VCaP (cell line): ENCODE data around the gene CRCP.

Source experiments
- H3K27ac ChIP-seq: fragments of 450-650 bp; 2 replicates; pipeline ENCODE4 v1.5.1; 2017
- TF ChIP-seq, protein P1 (sequence below): fragments of 450-650 bp; conservative IDR thresholded peaks from 2 replicates; pipeline ENCODE4 v1.5.1; 2017; ENCODE audit warnings: mild to moderate bottlenecking, moderate library complexity

Gene CRCP

DNA sequence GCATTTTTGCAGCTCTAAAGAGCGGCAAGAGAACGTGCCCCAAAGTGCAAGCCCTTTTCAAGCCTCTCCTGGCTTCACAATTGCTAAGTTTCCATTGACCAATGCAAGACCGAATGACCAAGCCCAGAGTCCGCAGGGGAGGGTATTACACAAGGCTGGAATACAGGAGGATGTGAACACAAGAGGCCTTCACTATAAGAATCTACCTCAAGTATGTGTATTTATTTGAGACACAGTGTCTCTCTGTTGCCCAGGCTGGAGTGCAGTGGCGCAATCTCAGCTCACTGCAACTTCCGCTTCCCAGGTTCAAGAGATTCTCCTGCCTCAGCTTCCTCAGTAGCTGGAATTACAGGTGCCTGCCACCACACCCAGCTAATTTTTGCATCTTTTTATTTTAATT, 68.3 kb downstream of the CRCP start:
- H3K27ac ChIP-seq: no peak overlapping the region
- TF ChIP-seq, protein P1, sequence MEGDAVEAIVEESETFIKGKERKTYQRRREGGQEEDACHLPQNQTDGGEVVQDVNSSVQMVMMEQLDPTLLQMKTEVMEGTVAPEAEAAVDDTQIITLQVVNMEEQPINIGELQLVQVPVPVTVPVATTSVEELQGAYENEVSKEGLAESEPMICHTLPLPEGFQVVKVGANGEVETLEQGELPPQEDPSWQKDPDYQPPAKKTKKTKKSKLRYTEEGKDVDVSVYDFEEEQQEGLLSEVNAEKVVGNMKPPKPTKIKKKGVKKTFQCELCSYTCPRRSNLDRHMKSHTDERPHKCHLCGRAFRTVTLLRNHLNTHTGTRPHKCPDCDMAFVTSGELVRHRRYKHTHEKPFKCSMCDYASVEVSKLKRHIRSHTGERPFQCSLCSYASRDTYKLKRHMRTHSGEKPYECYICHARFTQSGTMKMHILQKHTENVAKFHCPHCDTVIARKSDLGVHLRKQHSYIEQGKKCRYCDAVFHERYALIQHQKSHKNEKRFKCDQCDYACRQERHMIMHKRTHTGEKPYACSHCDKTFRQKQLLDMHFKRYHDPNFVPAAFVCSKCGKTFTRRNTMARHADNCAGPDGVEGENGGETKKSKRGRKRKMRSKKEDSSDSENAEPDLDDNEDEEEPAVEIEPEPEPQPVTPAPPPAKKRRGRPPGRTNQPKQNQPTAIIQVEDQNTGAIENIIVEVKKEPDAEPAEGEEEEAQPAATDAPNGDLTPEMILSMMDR: no peak

- H3K27ac ChIP-seq: no peak overlapping the region
- TF ChIP-seq, protein P1: no peak
Measured at GRCh38 chr7:66183700-66184099, 69.1 kb downstream of the CRCP start.

- TF ChIP-seq, protein P1: no peak
- H3K27ac ChIP-seq: no peak overlapping the region
Measured at GRCh38 chr7:66185680-66186187, 71.1 kb downstream of the CRCP start.

DNA sequence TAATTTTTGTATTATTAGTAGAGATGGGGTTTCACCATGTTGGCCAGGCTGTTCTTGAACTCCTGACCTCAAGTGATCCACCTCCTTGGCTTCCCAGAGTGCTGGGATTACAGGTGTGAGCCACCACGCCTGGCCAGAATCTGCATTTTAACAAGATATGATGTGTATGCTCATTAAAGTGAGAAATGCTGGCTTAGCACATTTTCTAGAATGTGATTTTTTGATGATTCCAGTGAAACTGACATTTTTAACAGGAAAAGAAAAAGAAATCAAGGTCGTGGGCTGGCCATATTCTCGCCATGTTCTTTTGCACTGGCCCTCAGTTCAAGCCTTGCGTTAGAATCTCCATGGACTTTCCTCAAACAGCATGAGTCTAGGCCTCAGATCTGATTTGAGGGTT, 72.3 kb downstream of the CRCP start:
- no peak overlapping the region for H3K27ac ChIP-seq
- TF ChIP-seq, protein P1: no peak

DNA sequence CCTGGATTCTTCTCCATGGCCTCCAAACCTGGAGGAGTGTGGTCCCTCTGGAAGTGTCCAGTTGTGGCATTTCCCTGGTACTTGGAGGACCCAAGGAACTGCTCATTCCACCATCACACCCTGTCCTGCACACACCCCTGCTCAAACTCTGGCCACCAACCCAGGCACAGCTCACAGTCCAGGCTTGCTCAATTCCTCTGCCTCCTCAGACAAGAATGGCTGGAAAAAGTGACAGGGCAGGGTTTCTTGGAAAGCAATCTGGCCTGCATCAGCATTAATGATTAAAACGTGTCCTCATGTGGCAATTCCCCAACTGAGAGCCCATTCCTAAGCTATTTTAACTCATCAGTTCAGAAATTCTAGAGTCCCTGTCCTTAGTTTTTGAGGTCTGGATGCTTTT, 73.3 kb downstream of the CRCP start:
- TF ChIP-seq, protein P1: no peak
- H3K27ac ChIP-seq: no peak overlapping the region

- no peak overlapping the region for H3K27ac ChIP-seq
- TF ChIP-seq, protein P1: no peak
Measured at GRCh38 chr7:66188645-66189044, 74.0 kb downstream of the CRCP start.

- TF ChIP-seq, protein P1: no peak
- no peak overlapping the region for H3K27ac ChIP-seq
Measured at GRCh38 chr7:66189695-66190503, 75.3 kb downstream of the CRCP start.
